Measurements from ENCODE around the gene ANO2. TPM values are rescaled to one million over a fixed set of nuclear protein-coding genes. Genes with fewer than 3 reads are reported as not detected.

ANO2 gene
- total RNA-seq, 1 experiment from 2014 or later: 0.68 TPM

GRCh38 chr12:5611162-5611561 lies 333.9 kb downstream of the ANO2 start:
- BruUV-seq (replicated peaks): no TSS peak
- H3K4me1 ChIP-seq: no peaks in the 10 kb centered on the region

GRCh38 chr12:5599378-5599777 lies 345.7 kb downstream of the ANO2 start:
- POLR2A ChIA-PET: no interaction called here
- H3K27ac Mint-ChIP-seq (ENCODE audit: unreplicated experiment): no peak overlapping the region
- CTCF ChIA-PET: interaction anchor here (0.6 kb wide), 1 partner anchor 1090 kb away, joined by 3 read pairs; the partner anchor contains the start of gene ZNF384
- DNase-seq: no peak
- Histone ChIP-seq H3K4me1 (no peaks in the 10 kb centered on the region), H3K9me3 (no peaks in the 10 kb centered on the region), H3K27me3 (replicated peaks; ENCODE audit: control insufficient read depth, insufficient read depth, low read length) (no peaks in the 10 kb centered on the region), H3K36me3 (ENCODE audit: control insufficient read depth, insufficient read depth, low read length) (no peaks in the 10 kb centered on the region), H3K4me3 (ENCODE audit: low read depth, low read length) (no peak overlapping the region)
- intact Hi-C loops (cut with micrococcal nuclease; ENCODE audit: unreplicated experiment): no loop called here
- H3K27me3 Mint-ChIP-seq (ENCODE audit: insufficient read depth, unreplicated experiment): peaks cover 3% of the 10 kb centered on the region
- BruUV-seq (replicated peaks): no TSS peak
- H3K36me3 Mint-ChIP-seq (ENCODE audit: insufficient read depth, unreplicated experiment): no peaks in the 10 kb centered on the region
- TF ChIP-seq CTCF (IDR thresholded peaks at IDR 0.05; ENCODE audit: insufficient read depth in 1 of 2, low read depth in 1 of 2, low read length in 1 of 2, severe bottlenecking in 1 of 2, unreplicated experiment in 1 of 2): no peak
- no peaks in the 10 kb centered on the region for H3K9me3 Mint-ChIP-seq (ENCODE audit: unreplicated experiment)
- peaks cover 1% of the 10 kb centered on the region for H3K4me1 Mint-ChIP-seq (ENCODE audit: low read depth, unreplicated experiment)
- no peak overlapping the region for H3K4me3 Mint-ChIP-seq (ENCODE audit: unreplicated experiment)

More at GRCh38 chr12:5611162-5611561, 333.9 kb downstream of the ANO2 start:
- H3K4me1 Mint-ChIP-seq (ENCODE audit: low read depth, unreplicated experiment): no peaks in the 10 kb centered on the region
- H3K4me3 ChIP-seq (ENCODE audit: low read depth, low read length): no peak overlapping the region
- H3K36me3 ChIP-seq (ENCODE audit: control insufficient read depth, insufficient read depth, low read length): no peaks in the 10 kb centered on the region
- CTCF ChIA-PET: no interaction called here
- no peak overlapping the region for H3K27ac Mint-ChIP-seq (ENCODE audit: unreplicated experiment)
- no peak for DNase-seq
- H3K9me3 Mint-ChIP-seq (ENCODE audit: unreplicated experiment): no peaks in the 10 kb centered on the region
- POLR2A ChIA-PET: no interaction called here
- intact Hi-C loops (cut with micrococcal nuclease; ENCODE audit: unreplicated experiment): no loop called here
- no peaks in the 10 kb centered on the region for H3K9me3 ChIP-seq
- H3K4me3 Mint-ChIP-seq (ENCODE audit: unreplicated experiment): no peak overlapping the region
- no peak for TF ChIP-seq CTCF (IDR thresholded peaks at IDR 0.05; ENCODE audit: insufficient read depth in 1 of 2, low read depth in 1 of 2, low read length in 1 of 2, severe bottlenecking in 1 of 2, unreplicated experiment in 1 of 2)
- no peaks in the 10 kb centered on the region for H3K27me3 ChIP-seq (replicated peaks; ENCODE audit: control insufficient read depth, insufficient read depth, low read length)
- no peaks in the 10 kb centered on the region for H3K36me3 Mint-ChIP-seq (ENCODE audit: insufficient read depth, unreplicated experiment)
- no peaks in the 10 kb centered on the region for H3K27me3 Mint-ChIP-seq (ENCODE audit: insufficient read depth, unreplicated experiment)

DNA sequence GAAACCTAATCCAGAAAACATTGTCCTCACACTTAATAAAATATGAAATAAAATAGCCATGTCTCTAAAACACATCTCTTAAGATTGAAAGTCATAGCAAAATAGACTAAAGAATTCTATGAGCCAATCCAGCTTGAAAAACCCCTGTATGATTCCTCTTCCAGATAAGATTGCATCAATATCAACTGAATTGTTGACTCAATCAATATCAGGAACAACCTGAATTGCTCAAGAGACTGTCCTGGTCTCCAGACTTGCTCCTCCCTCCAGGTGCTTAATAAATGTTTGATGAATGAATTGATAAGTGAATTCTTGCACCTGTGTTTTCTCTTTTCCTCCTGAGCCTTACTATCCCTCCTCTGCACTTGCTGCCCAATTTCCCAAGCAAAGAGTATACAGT lies 351.1 kb downstream of the ANO2 start:
- Mint-ChIP-seq H3K4me3 (ENCODE audit: unreplicated experiment) (no peak overlapping the region), H3K27me3 (ENCODE audit: insufficient read depth, unreplicated experiment) (no peaks in the 10 kb centered on the region), H3K36me3 (ENCODE audit: insufficient read depth, unreplicated experiment) (no peaks in the 10 kb centered on the region), H3K9me3 (ENCODE audit: unreplicated experiment) (peaks cover 9% of the 10 kb centered on the region), H3K27ac (ENCODE audit: unreplicated experiment) (no peak overlapping the region), H3K4me1 (ENCODE audit: low read depth, unreplicated experiment) (peaks cover 10% of the 10 kb centered on the region)
- Histone ChIP-seq H3K27me3 (replicated peaks; ENCODE audit: control insufficient read depth, insufficient read depth, low read length) (no peaks in the 10 kb centered on the region), H3K4me1 (no peaks in the 10 kb centered on the region; the same call in 1 of the 2 replicates), H3K36me3 (ENCODE audit: control insufficient read depth, insufficient read depth, low read length) (no peaks in the 10 kb centered on the region), H3K4me3 (ENCODE audit: low read depth, low read length) (no peak overlapping the region), H3K9me3 (no peaks in the 10 kb centered on the region)
- no TSS peak for BruUV-seq (replicated peaks)
- intact Hi-C loops (cut with micrococcal nuclease; ENCODE audit: unreplicated experiment): no loop called here
- peak in 1 of 2 experiments; percentile 17 for DNase-seq
- CTCF ChIA-PET: no interaction called here
- no peak for TF ChIP-seq CTCF (IDR thresholded peaks at IDR 0.05; ENCODE audit: insufficient read depth in 1 of 2, low read depth in 1 of 2, low read length in 1 of 2, severe bottlenecking in 1 of 2, unreplicated experiment in 1 of 2)
- POLR2A ChIA-PET: no interaction called here
